Stimulated activated CD8-positive, alpha-beta memory T cell treated with anti-CD3 and anti-CD28 coated beads, Interleukin-12 subunit alpha, Interleukin-12 subunit beta, amount 100 ng/mL, for 1 hour (primary cell): ENCODE measurements around the gene NUDT16L1.
A peak's percentile ranks its signal among the peaks of the same experiment; 100 is the strongest.

Experiments
- DNase-seq: peaks from one replicate; pipeline ENCODE4 v3.0.0-alpha.2; 2020; ENCODE audit warnings: low read depth

Gene NUDT16L1

GRCh38 chr16:4693296-4693955 is at the start of gene NUDT16L1:
NUDT16L1 (plus strand) TSS chr16:4693562; CDS start chr16:4693727, 165 bp downstream.
- DNase-seq, result peak; percentile 91

- DNase-seq, result no peak
Measured at GRCh38 chr16:4646773-4647643, 46.4 kb upstream of the NUDT16L1 start.

GRCh38 chr16:4647644-4647980 is 45.8 kb upstream of the NUDT16L1 start:
- DNase-seq, result no peak

- no peak for DNase-seq
Measured at GRCh38 chr16:4648917-4649316, 44.4 kb upstream of the NUDT16L1 start.

- DNase-seq, result no peak
Measured at GRCh38 chr16:4649744-4650442, 43.5 kb upstream of the NUDT16L1 start.

DNA sequence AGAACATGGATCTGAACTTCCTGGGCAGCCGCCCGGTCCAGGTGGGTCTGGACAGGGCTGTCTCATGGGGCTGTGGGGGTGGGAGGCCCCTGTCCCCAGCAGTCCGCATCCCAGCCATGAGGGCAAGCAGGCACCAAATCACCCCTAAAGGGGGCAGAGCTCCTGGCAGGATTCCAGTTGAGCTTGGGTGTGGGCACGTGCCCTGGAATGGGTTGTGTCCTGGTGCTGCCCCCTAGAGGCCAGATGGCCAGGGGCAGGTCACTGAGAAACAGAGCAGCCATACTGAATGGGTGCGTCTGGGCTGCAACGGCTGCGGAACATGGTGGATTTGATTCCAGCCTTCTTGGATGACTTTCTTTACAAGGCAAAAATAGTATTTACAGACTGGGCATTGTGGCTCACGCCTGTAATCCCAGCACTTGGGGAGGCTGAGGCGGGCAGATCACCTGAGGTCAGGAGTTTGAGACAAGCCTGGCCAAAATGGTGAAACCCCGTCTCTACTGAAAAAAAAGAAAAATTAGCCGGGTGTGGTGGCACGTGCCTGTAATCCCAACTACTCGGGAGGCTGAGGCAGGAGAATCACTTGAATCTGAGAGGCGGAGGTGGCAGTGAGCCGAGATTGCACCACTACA is 42.8 kb upstream of the NUDT16L1 start:
- peak; percentile 53 for DNase-seq

DNA sequence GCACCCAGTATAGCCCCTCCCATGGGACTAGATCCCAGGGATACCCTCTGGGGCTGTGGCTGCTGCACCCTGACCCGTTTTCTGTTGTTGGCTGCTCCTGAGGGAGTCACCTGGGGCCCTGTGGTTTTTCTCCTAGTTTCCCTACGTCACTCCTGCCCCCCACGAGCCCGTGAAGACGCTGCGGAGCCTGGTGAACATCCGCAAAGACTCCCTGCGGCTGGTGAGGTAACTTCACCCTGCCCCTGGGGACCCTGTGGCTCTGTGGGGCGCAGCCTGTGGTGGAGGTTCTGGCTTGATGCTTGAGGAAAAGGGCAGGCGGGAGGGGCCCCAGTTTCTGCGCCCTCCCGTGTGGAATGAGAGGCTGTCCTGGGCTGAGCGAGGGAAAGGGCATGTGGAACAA is 41.5 kb upstream of the NUDT16L1 start:
- no peak for DNase-seq

GRCh38 chr16:4652561-4652960 is 40.8 kb upstream of the NUDT16L1 start:
- DNase-seq, result no peak

DNA sequence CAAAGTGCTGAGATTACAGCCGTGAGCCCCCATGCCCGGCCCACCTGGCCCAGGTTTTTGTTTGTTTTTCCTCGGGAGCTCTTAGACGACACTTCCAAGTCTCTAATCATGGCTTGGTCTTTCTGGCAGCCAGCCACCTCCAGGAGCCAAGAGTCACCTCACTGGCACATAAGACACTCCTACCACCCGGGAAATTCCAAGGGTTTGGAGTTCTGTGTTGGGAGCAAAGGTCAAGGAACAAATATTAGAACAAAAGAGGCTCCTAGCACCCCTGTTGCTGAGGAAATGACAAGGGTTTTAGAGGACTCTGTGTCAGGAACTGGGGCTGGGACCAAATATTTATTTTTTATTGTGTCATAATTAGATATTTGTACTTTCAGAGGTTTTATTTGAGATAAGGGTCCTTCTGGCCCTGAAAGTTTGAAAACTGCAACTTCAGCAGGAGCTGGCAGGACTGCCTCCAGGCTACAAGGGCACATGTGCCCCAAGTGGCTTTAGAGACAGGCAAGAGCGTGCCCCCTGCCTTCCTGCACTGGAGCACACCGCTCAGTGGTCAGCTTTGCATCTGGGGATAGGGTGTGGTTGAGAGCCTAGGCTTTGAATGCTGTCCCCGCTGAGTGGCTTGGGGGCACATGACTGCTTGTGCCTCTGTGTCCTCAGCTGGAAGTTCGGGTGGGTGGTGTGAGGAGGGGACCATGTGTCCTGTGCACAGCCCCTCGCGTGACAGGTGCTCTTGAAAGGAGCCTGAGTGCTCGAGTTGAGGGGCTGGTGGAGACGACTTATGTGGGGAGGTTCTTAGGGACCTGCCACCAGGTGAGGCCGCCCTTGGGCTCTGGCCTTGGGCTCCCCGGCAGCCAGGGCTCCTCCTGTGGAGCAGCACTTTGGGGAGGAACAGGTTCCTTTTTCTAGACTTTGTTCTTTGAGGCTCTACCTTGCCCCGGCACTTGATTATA is 39.1 kb upstream of the NUDT16L1 start:
- no peak for DNase-seq

- no peak for DNase-seq
Measured at GRCh38 chr16:4654964-4655590, 38.3 kb upstream of the NUDT16L1 start.

- no peak for DNase-seq
Measured at GRCh38 chr16:4655801-4656200, 37.6 kb upstream of the NUDT16L1 start.

DNA sequence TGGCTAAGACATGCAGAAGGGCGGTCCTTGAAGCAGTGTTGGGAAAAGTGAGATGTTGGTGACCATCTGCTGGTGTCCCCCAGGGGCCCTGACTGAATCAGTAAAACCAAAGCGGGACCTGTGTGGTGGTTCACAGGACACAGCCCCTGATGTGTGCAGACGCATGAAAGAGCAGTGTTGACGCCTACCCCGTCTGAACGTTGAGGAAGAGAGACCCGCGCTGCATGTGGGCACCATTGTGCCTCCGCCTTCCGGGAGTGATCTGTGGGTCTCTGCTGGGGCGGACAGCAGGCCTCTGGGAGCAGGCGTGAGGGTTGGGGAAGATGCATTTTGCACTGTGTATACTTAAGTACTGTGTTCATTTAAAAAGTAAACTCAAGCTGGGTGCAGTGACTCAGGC is 37.1 kb upstream of the NUDT16L1 start:
- DNase-seq, result no peak

DNA sequence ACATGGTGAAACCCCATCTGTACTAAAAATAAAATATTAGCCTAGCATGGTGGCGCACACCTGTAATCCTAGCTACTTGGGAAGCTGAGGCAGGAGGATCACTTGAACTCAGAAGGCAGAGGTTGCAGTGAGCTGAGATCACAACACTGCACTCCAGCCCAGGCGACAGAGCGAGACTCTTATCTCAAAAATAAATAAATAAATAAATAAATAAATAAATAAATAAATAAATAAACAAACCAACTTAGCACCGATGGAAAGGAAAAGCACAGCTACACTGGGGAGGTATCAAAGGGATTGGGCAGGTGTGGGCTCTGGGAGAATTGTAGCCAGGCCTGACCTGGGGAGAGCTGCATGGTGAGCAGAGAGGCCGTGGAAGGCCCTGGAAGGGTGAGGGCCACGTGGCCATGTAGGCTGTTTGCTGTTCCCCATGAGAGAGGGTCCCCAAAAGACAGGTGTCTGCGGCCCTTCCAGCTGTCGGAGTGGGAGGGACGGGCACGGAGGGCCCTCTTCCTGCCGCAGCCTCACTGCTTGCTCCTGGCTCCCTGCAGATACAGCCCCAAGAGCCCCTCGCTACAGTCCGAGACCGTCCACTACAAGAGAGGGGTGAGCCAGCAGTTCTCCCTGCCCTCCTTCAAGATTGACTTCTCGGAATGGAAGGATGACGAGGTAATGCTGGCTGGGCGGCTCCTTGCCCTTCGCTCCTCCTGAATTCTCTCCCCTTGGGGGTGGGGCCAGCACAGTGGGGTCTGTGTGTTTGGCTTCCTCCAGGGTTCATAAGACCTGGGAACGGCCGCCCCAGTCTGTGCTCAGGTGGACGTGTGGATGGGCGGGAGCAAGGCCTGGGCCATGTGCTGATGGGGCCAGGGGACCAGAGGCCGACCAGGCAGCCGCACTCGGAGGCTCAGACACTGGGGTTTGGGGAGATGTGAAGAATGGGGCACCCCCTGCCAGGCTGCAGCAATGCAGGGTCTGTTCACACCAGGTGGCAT is 36.4 kb upstream of the NUDT16L1 start:
- no peak for DNase-seq

DNA sequence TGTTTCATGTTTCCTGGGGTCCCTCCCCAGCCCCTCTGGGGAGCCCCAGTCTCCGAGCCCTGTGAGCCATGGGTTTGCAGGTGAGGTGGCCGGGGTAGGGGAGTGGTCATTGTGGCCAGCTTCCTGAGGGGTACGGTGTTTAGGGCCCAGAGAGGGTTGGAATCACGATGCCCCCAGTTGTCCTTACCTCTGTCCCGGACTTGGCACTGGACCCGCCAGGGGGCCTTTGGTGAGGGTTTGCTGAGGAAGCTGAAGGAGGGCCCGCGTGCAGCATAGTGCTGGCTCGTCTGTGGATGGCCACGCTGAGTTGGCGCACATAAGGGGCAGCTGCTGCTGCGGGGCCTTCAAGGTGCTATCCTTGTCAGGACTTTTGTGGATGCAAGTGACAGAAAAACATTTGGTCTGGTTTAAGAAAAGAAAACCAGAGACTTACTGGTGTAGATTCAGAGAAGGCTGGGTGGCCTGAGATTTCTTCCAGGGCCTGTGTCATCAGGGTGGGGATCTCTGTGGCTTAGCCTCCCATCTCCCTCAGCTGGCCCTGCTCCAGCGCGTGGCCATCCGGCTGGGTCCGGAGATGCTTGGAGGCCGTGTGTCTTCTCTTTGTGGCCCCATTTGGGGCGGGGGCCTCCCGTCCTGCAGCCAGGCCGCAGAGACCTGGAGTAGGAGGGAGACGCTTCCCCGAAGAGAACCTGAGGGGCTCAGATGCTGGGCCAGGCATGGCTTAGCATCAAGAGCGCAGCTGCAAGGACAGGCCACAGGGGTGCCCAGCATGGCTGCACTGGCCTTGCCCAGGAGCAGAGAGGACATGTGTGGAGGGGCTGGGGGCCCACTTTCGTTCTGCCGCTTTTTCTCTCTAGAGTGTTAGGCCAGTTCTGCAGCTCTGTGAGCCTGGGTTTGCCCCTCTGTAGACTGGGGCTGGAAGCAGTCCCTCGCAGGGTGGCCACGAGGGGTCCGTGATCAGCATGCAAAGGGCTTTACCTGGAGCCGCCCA is 33.7 kb upstream of the NUDT16L1 start:
- DNase-seq, result no peak

DNA sequence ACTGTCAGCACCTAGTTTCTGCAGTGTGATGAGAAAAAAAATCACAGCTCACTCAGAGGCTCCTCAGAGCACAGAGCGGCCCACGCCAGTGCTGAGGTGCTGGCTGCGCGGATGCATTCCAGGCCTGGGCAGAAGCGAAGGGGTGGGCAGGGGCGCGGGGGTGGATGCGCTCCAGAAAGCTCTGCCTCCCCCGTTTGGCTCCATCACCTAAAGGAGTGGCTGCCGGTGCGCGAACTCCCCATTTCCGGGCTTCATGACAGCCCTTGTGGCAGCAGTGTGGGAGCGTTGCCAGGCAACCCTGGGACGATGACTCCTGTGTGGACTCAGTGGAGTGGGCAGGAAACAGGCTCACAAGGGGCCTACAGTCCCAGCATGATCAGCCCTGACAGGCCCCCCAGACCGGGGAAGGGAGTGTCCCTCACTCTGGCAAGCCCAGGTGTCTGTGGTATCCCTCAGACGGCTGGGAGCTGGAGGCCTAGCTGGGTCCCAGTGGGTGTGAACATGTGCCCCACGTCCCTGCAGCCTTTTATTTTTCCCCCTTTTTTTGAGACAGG is 32.8 kb upstream of the NUDT16L1 start:
- DNase-seq, result peak; percentile 36

- DNase-seq, result no peak
Measured at GRCh38 chr16:4661661-4662060, 31.7 kb upstream of the NUDT16L1 start.

DNA sequence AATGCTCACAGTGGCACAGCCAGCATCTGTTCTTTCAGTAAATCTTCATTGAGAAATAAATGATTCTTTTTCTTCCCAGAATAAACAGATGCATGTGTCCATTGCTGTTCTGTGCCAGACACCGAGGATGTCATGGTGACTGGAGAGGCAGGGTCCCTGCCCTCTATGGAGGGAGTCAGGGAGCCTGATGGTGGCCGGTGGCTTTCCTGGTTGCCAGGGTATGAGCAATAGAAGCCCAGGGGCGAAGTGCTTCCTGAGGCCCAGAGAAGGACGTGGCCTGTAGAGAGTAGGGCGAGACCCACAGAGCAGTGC is 29.9 kb upstream of the NUDT16L1 start:
- no peak for DNase-seq

DNA sequence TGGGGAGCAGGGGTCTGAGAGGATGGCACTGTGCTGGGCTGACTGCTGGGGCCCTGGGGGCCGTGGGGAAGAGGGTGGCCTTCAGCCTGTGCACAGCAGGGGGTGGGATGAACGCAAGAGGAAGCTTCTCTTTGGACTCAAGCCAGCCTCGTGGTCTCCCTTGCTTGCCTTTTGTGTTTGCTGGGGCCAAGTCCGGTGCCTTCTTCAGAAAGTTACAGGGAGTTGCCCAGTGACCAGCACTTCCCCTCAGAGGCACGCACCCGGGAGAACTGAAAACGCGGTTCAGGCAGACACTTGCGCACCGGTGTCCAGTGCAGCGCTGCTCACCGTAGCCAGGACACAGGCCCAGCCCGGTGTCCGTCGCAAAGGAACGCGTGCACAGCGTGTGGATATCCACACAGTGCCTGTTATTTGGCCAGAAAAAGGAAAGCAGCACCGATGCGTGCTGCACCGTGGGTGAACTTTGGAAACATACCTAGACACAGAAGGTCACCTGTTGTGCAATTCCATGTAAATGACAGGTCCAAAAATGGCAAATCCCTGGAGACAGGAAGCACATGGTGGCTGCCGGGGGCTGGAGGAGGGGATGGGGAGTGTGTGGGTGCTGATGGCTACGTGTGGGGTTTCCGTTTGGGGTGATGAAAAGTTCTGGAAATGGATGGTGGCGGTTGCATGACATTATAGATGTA is 29.4 kb upstream of the NUDT16L1 start:
- DNase-seq, result no peak
